ENCODE measurements around the gene MYLK3.
"Not testable (repeated sequence)": the region's sequence is repeated elsewhere in the genome, so short reads cannot be mapped to it uniquely, and the experiment has no call there.

MYLK3 gene

GRCh38 chr16:46747777-46748651 is at the start of gene MYLK3:
Gene MYLK3, minus strand, starts transcription at chr16:46748344. Its CDS starts 151 bp downstream, at chr16:46748193.
- DNase-seq = no peak

DNA sequence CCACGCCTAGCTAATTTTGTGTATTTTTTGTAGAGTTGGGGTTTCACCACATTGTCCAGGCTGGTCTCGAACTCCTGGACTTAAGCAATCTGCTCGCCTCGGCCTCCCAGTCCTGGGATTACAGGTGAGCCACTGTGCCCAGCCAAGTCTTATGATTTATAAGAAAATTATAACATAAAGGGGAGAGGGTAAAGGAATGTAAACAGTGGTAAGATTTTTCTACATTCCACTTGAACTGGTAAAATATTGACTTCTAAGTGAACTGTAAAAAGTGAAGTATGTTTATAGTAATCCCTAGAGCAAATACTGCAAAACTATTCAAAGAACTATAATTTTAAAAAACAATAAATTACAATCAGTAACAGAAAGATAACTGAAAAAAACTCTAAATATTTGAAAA is 49.4 kb upstream of the MYLK3 start:
- DNase-seq = no peak

GRCh38 chr16:46796764-46797269 is 48.7 kb upstream of the MYLK3 start:
- DNase-seq = no peak

DNA sequence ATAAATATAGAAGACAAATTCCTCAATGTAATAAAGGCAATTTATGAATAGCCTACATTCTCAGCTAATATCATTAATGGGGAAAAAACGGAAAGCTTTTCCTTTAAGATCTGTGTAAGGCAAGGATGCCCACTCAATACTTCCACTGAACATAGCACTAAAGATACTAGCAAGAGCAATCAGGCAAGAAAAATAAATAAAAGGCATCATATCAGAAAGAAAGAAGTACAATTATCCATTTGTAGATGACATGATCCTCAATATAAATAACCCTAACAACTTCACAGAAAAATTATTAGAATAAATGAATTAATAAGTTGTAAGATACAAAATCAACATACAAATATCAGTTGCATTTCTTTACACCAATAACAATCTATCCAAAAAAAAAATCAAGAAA is 45.7 kb upstream of the MYLK3 start:
- DNase-seq = no peak

- peak; percentile 52 for DNase-seq
These were observed 42.6 kb upstream of the MYLK3 start for GRCh38 chr16:46790599-46791270.

- peak; percentile 47 for DNase-seq
These were observed 41.6 kb upstream of the MYLK3 start for GRCh38 chr16:46789499-46790414.

DNA sequence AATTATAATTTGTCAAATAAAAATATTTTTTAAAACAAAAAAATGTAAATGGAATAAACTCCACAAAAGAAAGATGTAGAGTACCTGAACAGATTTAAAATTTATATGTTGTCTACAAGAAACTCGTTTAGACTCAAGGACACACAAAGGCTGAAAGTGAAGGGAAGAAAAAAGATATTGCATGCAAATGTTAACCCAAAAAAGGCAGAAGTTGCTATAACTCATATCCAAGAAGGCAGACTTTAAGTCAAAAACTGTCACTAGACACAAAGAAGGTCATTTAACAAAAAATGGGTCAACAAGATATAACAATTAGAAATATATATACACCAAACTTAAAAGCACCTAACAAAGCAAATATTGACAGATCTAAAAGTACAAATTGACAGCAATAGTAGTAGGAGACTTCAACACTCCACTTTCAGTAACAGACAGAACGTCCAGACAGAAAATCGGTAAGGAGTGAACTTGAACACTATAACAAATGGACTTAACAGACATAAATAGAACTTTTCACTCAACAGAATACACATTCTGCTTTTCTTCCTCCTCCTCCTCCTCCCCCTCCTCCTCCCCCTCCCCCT is 40.8 kb upstream of the MYLK3 start:
- DNase-seq = no peak

GRCh38 chr16:46787909-46788308 is 39.8 kb upstream of the MYLK3 start:
- DNase-seq = no peak

GRCh38 chr16:46785076-46785845 is 37.1 kb upstream of the MYLK3 start:
- no peak for DNase-seq

DNA sequence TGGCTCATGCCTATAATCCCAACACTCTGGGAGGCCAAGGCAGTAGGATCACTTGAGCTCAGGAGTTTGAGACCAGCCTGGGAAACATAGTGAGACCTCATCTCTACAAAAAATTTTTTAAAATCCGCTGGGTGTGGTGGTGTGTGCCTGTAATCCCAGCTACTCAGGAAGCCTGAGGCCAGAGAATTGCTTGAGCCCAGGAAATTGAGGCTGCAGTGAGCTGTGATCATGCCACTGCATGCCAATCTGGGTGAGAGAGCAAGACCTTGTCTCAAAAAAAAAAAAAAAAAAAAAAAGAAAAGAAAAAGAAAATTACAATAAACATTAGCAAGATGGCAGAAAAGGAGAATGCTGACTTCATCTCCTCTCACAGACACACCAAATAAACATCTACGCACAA is 36.4 kb upstream of the MYLK3 start:
- DNase-seq = not testable (repeated sequence)

DNA sequence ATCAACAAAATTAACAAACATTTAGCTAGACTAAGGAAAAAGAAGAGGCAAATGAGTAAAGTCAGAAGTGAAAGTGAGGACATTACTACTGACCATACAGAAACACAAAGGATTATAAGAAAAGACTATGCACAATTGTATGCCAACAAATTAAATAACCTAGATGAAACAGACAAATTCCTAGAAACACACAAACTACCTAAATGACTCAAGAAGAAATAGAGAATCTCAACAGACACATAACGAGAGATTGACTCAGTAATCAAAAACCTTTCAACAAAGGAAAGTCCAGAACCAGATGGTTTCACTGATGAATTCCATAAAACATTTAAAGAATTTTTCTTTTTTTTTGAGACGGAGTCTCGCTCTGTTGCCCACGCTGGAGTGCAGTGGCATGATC is 35.7 kb upstream of the MYLK3 start:
- no peak for DNase-seq

DNA sequence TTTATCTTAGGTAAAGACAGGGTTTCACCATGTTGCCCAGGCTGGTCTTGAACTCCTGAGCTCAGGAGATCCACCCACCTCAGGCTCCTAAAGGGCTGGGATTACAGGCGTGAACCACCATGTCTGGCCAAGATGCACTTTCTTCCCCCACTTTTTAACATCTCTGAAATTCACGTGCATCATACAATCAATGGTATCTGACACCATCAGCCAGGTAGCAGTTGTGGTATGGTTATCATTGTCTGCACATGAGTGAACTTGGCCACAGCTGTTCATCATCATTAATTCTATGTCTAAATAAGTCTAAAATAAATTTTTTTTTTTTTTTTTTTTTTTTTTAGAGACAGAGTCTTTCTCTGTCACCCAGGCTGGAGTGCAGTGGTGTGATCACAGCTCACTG is 34.2 kb upstream of the MYLK3 start:
- DNase-seq = no peak

DNA sequence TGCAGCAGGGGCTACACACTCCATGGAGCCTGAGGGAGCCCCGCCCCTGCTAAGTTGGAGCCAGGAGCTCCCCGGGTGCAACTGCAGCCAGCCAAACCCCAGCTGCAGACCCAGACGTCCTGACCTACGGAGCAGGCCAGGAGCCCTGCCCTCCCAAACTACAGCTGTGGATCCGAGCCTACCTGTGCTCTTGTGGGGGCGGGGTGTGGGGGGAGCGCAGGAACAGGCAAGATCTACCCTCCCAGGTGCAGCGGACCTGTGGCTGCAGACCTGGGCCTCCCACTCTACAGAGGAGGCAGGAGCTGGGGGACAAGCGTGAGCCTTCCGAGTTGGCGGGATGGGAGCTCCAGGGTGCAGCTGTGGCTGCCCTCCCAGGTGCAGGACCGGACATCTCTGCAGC is 29.7 kb upstream of the MYLK3 start:
- no peak for DNase-seq

GRCh38 chr16:46775214-46775613 is 27.1 kb upstream of the MYLK3 start:
- no peak for DNase-seq

GRCh38 chr16:46774743-46775177 is 26.6 kb upstream of the MYLK3 start:
- no peak for DNase-seq

- no peak for DNase-seq
These were observed 24.3 kb upstream of the MYLK3 start for GRCh38 chr16:46772463-46772862.

GRCh38 chr16:46768809-46769208 is 20.7 kb upstream of the MYLK3 start:
- no peak for DNase-seq

- DNase-seq = no peak
These were observed 16.9 kb upstream of the MYLK3 start for GRCh38 chr16:46765050-46765449.

DNA sequence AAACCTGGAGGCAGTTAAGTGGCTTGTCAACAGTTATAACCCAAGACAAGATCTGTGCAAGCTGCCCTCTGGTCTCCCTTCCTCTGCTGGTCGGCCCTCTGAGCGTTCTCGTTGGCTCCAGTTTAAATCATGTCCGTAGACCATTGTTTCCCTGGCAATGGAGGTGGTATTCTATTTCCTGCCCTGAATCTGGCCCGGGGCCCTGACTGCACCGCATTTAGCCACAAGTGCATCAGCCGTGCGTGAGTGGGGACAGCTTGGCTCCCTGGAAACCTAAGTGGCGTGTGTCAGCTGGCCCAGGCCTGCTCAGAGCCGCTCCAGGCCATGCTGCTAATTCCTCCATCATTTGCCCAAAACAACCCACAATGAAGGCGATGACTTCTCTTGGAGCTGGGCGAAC is 15.0 kb upstream of the MYLK3 start:
- no peak for DNase-seq

GRCh38 chr16:46762583-46762982 is 14.4 kb upstream of the MYLK3 start:
- DNase-seq = no peak

DNA sequence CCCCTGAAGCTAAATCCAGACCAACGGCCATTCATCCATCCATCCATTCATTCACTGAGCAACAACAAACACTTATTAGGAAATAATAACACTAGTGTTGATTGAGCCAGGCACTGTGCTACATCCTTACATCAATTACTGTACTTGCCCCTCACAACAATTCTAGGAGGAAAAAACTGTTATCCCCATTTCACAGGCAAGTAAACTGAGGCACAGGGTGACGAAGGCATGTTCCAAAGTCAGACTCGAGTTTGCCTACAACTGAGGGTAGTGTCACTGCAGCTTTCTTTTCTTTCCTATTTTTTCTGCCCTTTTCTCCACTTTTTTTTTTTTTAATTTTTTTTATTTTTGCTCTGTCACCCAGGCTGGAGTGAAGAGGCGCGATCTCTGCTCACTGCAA is 11.2 kb upstream of the MYLK3 start:
- no peak for DNase-seq

Data from NCI-H2227 treated with DMSO at 0.1 percent for 48 hours (cell line).